A549 (cell line): ENCODE data around the gene TXNDC9. TPM values are rescaled to one million over a fixed set of nuclear protein-coding genes. Genes with fewer than 3 reads are reported as not detected.

ENCODE experiments used
- ATAC-seq, 2 experiments: fragments of 200-7000 bp in 1 of 2; fragments of >200 bp in 1 of 2; cut with Nextera tagmentation in 1 of 2; cut with Tn5 transposase in 1 of 2; 3 replicates each; pipeline versions ENCODE4 v1.8.0 to v1.9.1; 2018 to 2020; ENCODE audit warnings: mild to moderate bottlenecking in 1 of 2, moderate library complexity in 1 of 2
- CTCF ChIA-PET: fragments of 300-600 bp; sonication (Branson Sonifier 250); formaldehyde crosslinking; extraction: SDS; loops from one replicate; lab custom pipeline; 2021; ENCODE audit warnings: antibody characterized with exemption, inconsistent platforms; lab: Yijun Ruan, JAX
- POLR2A ChIA-PET: fragments of 350-600 bp; formaldehyde crosslinking; extraction: SDS; loops from one replicate; lab custom pipeline; 2021; ENCODE audit warnings: antibody characterized with exemption, inconsistent platforms; lab: Yijun Ruan, JAX
- DNase-seq, 2 experiments: peaks; one replicate each; pipeline versions ENCODE4 v3.0.0 to v3.0.0-alpha.2; 2011 to 2016; ENCODE audit warnings: low read depth in 1 of 2, low spot score in 1 of 2
- FAIRE-seq: peaks from 2 replicates; lab custom pipeline; 2011; peaks lifted over from hg19 to GRCh38; lab: Jason Lieb, UNC
- H3K27ac ChIP-seq, 2 experiments: fragments of >200 bp; sonication (Bioruptor Twin); formaldehyde crosslinking; 3 replicates each; pipeline ENCODE4 v1.5.1; 2016 to 2017
- H3K4me1 ChIP-seq: fragments of >200 bp; sonication (Bioruptor Twin); formaldehyde crosslinking; 3 replicates; pipeline ENCODE4 v1.6.1; 2016
- H3K4me2 ChIP-seq: fragments of >200 bp; sonication (Bioruptor Twin); formaldehyde crosslinking; 3 replicates; pipeline ENCODE4 v1.6.1; 2016
- H3K4me3 ChIP-seq: fragments of >200 bp; sonication (Bioruptor Twin); formaldehyde crosslinking; 3 replicates; pipeline ENCODE4 v1.5.1; 2016
- H3K9me3 ChIP-seq: fragments of >200 bp; sonication (Bioruptor Twin); formaldehyde crosslinking; 3 replicates; pipeline ENCODE4 v1.6.1; 2016
- BCL3 ChIP-seq: fragments of >200 bp; sonication (Bioruptor Twin); formaldehyde crosslinking; IDR thresholded peaks from 3 replicates; pipeline ENCODE4 v1.6.1; 2016
- CHD2 ChIP-seq: fragments of 150-350 bp; IDR thresholded peaks from 2 replicates; pipeline ENCODE4 v1.6.1; 2014; ENCODE audit warnings: low read length; ENCODE audit not compliant: partially characterized antibody
- CHD4 ChIP-seq: fragments of 200-600 bp; sonication (generic); IDR thresholded peaks from 2 replicates; pipeline ENCODE4 v1.6.1; 2016; ENCODE audit warnings: antibody characterized with exemption, mild to moderate bottlenecking, borderline replicate concordance
- EHMT2 ChIP-seq: fragments of 200-600 bp; sonication (generic); IDR thresholded peaks from 2 replicates; pipeline ENCODE4 v1.6.1; 2016; ENCODE audit warnings: antibody characterized with exemption, low read depth, mild to moderate bottlenecking, moderate library complexity
- FOSB ChIP-seq: fragments of 250-450 bp; sonication (Bioruptor Pico); IDR thresholded peaks from 2 replicates; pipeline ENCODE4 v1.5.0; 2020; ENCODE audit warnings: mild to moderate bottlenecking, moderate library complexity
- FOXS1 ChIP-seq: fragments of 250-450 bp; sonication (Bioruptor Pico); IDR thresholded peaks from 2 replicates; pipeline ENCODE4 v1.5.0; 2020; ENCODE audit warnings: mild to moderate bottlenecking, moderate library complexity
- GATA3 ChIP-seq: IDR thresholded peaks from 2 replicates; pipeline ENCODE4 v1.6.1; 2012; ENCODE audit warnings: borderline replicate concordance
- HDAC2 ChIP-seq: fragments of 200-600 bp; sonication (generic); IDR thresholded peaks from 2 replicates; pipeline ENCODE4 v1.6.1; 2016
- HEYL ChIP-seq: fragments of 250-450 bp; sonication (Bioruptor Pico); IDR thresholded peaks from 2 replicates; pipeline ENCODE4 v1.8.0; 2021; ENCODE audit warnings: mild to moderate bottlenecking, moderate library complexity
- HMGXB4 ChIP-seq: fragments of 250-450 bp; sonication (Bioruptor Pico); IDR thresholded peaks from 2 replicates; pipeline ENCODE4 v1.5.0; 2021; ENCODE audit warnings: mild to moderate bottlenecking, moderate library complexity, borderline replicate concordance
- HOXB5 ChIP-seq: fragments of 250-450 bp; sonication (Bioruptor Pico); IDR thresholded peaks from 2 replicates; pipeline ENCODE4 v1.5.0; 2020; ENCODE audit warnings: mild to moderate bottlenecking, moderate library complexity
- MAX ChIP-seq: IDR thresholded peaks from 2 replicates; pipeline ENCODE4 v1.6.1; 2012
- MAZ ChIP-seq: fragments of 150-350 bp; IDR thresholded peaks from 2 replicates; pipeline ENCODE4 v1.6.1; 2014; ENCODE audit warnings: antibody characterized with exemption, low read depth, low read length, borderline replicate concordance
- NPAS2 ChIP-seq: fragments of 250-450 bp; sonication (Bioruptor Pico); IDR thresholded peaks from 2 replicates; pipeline ENCODE4 v1.8.0; 2022; ENCODE audit warnings: mild to moderate bottlenecking, moderate library complexity, borderline replicate concordance
- RCOR1 ChIP-seq: fragments of 150-350 bp; IDR thresholded peaks from 2 replicates; pipeline ENCODE4 v1.6.1; 2014; ENCODE audit warnings: antibody characterized with exemption, low read length, low read depth
- REST ChIP-seq: fragments of 200-600 bp; sonication (generic); IDR thresholded peaks from 2 replicates; pipeline ENCODE4 v1.6.1; 2016; ENCODE audit warnings: antibody characterized with exemption, mild to moderate bottlenecking, moderate library complexity
- RFX5 ChIP-seq: fragments of 450-650 bp; IDR thresholded peaks from 2 replicates; pipeline ENCODE4 v1.7.1; 2014; ENCODE audit warnings: antibody characterized with exemption, mild to moderate bottlenecking, moderate library complexity
- TFCP2L1 ChIP-seq: fragments of 250-450 bp; sonication (Bioruptor Pico); IDR thresholded peaks from 2 replicates; pipeline ENCODE4 v1.5.0; 2021; ENCODE audit warnings: mild to moderate bottlenecking
- TP53 ChIP-seq: fragments of 250-450 bp; sonication (Bioruptor Pico); IDR thresholded peaks from 2 replicates; pipeline ENCODE4 v1.5.0; 2021; ENCODE audit warnings: mild to moderate bottlenecking, moderate library complexity
- ZSCAN20 ChIP-seq: fragments of 250-450 bp; sonication (Bioruptor Pico); IDR thresholded peaks from 2 replicates; pipeline ENCODE4 v1.8.0; 2022; ENCODE audit warnings: mild to moderate bottlenecking, moderate library complexity
- WGBS: methylation state at CpG from one replicate; pipeline ENCODE4 v1.1.6; 2017; ENCODE audit errors: missing lambda C conversion rate; 5-methylcytosine and 5-hydroxymethylcytosine counted together
- polyA plus RNA-seq, 4 experiments: library from polyadenylated mRNA; depleted of rRNA in 3 of 4; stranded (reverse); fragments of >200 nt; fragmentation: RNase III in 1 of 4; extraction: RNeasy Plus Mini Kit Qiagen cat#74134 plus additional on column Dnase treatment in 1 of 4; gene quantifications; 2 replicates in 3 of 4; 3 replicates in 1 of 4; pipeline ENCODE4 v1.2.3, GENCODE V29; 2011 to 2017
- TF ChIP-seq, protein P1 (sequence below): fragments of 150-350 bp; IDR thresholded peaks from 2 replicates; pipeline ENCODE4 v1.6.1; 2014; ENCODE audit warnings: low read depth, mild to moderate bottlenecking, low read length
- TF ChIP-seq, protein P2 (sequence below): fragments of >200 bp; sonication (Bioruptor Twin); formaldehyde crosslinking; IDR thresholded peaks from 2 replicates; pipeline ENCODE4 v1.6.1; 2016

The TXNDC9 gene
- polyA plus RNA-seq, 2 of the 4 experiments (the other 2 are of a cell fraction): 36.7 to 65.6 TPM

- Histone ChIP-seq H3K9me3 (no peaks in the 10 kb centered on the region), H3K4me1 (no peaks in the 10 kb centered on the region), H3K4me2 (no peak overlapping the region), H3K4me3 (no peak overlapping the region), H3K27ac (no peak overlapping the region)
- 96% methylated on average over 7 of the region's 7 CpGs for WGBS
- CTCF ChIA-PET: interaction anchor here (0.7 kb wide), 1 partner anchor 25 kb away, joined by 3 read pairs; no protein-coding TSS in a partner anchor
- no peak for ATAC-seq
- POLR2A ChIA-PET: no interaction called here
- TF ChIP-seq MAZ (no peak), RCOR1 (no peak), FOXS1 (CRISPR knock-in tag) (no peak), TP53 (CRISPR knock-in tag) (no peak), HOXB5 (CRISPR knock-in tag) (no peak), FOSB (no peak), HMGXB4 (no peak), HEYL (CRISPR knock-in tag) (no peak), TFCP2L1 (no peak), CHD2 (no peak), HDAC2 (no peak), NPAS2 (no peak)
- DNase-seq: no peak
- no peak for FAIRE-seq
Observed at GRCh38 chr2:99299580-99299979, 36.6 kb downstream of the TXNDC9 start.

GRCh38 chr2:99297994-99298393 lies 38.1 kb downstream of the TXNDC9 start:
- no peak overlapping the region for H3K4me2 ChIP-seq
- H3K9me3 ChIP-seq: no peaks in the 10 kb centered on the region
- H3K27ac ChIP-seq: no peak overlapping the region
- TF ChIP-seq, protein P1, sequence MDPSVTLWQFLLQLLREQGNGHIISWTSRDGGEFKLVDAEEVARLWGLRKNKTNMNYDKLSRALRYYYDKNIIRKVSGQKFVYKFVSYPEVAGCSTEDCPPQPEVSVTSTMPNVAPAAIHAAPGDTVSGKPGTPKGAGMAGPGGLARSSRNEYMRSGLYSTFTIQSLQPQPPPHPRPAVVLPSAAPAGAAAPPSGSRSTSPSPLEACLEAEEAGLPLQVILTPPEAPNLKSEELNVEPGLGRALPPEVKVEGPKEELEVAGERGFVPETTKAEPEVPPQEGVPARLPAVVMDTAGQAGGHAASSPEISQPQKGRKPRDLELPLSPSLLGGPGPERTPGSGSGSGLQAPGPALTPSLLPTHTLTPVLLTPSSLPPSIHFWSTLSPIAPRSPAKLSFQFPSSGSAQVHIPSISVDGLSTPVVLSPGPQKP: no peak
- TF ChIP-seq ZSCAN20 (CRISPR knock-in tag): no peak
- TF ChIP-seq RFX5: no peak
- TF ChIP-seq CHD2: no peak
- no peak for TF ChIP-seq TFCP2L1
- no peak for TF ChIP-seq EHMT2
- no peak for TF ChIP-seq REST
- TF ChIP-seq HEYL (CRISPR knock-in tag): no peak
- no peak for TF ChIP-seq GATA3
- TF ChIP-seq MAX: no peak
- TF ChIP-seq, protein P2, sequence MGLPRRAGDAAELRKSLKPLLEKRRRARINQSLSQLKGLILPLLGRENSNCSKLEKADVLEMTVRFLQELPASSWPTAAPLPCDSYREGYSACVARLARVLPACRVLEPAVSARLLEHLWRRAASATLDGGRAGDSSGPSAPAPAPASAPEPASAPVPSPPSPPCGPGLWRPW: no peak
- TF ChIP-seq CHD4: no peak
- TF ChIP-seq BCL3: no peak
- ATAC-seq: no peak
- no peak for DNase-seq
- ChIA-PET POLR2A (no interaction called here), CTCF (no interaction called here)
- H3K4me1 ChIP-seq: no peaks in the 10 kb centered on the region
- FAIRE-seq: no peak
- H3K4me3 ChIP-seq: no peak overlapping the region
- WGBS: 93% methylated on average over 2 of the region's 2 CpGs
